Osteoblast (primary cell): ENCODE data around the gene VWA2. TPM values are rescaled to one million over a fixed set of nuclear protein-coding genes. Genes with fewer than 3 reads are reported as not detected.

Experiments used
- DNase-seq: peaks from one replicate; pipeline ENCODE4 v3.0.0; 2011; ENCODE audit warnings: low spot score, mixed read lengths; ENCODE audit not compliant: insufficient read length; ENCODE audit errors: missing footprints
- H2AFZ ChIP-seq: 2 replicates; pipeline ENCODE4 v1.6.0; 2011; ENCODE audit warnings: mild to moderate bottlenecking, low read length
- H3K27ac ChIP-seq: 2 replicates; pipeline ENCODE4 v1.5.1; 2011; ENCODE audit warnings: mild to moderate bottlenecking, low read depth, low read length, moderate library complexity
- H3K27me3 ChIP-seq: 2 replicates; pipeline ENCODE4 v1.6.0; 2012; ENCODE audit warnings: mild to moderate bottlenecking, control low read depth, inconsistent platforms, low read length, moderate library complexity; ENCODE audit not compliant: insufficient read depth
- H3K36me3 ChIP-seq: 2 replicates; pipeline ENCODE4 v1.5.1; 2011; ENCODE audit warnings: mild to moderate bottlenecking, low read length, control low read depth, moderate library complexity; ENCODE audit not compliant: insufficient read depth
- H3K4me1 ChIP-seq: 2 replicates; pipeline ENCODE4 v1.5.1; 2011; ENCODE audit warnings: mild to moderate bottlenecking, low read length, control low read depth, moderate library complexity; ENCODE audit not compliant: insufficient read depth
- H3K4me2 ChIP-seq: 2 replicates; pipeline ENCODE4 v1.6.0; 2011; ENCODE audit warnings: mild to moderate bottlenecking, low read length; ENCODE audit not compliant: insufficient read depth
- H3K4me3 ChIP-seq: fragments of 200-600 bp; sonication (generic); 3 replicates; pipeline ENCODE4 v1.5.1; 2012; ENCODE audit warnings: mild to moderate bottlenecking, low read length, inconsistent platforms; ENCODE audit not compliant: insufficient read depth
- H3K79me2 ChIP-seq: 2 replicates; pipeline ENCODE4 v1.6.0; 2012; ENCODE audit warnings: mild to moderate bottlenecking, low read length, control low read depth, inconsistent platforms; ENCODE audit not compliant: insufficient read depth
- H3K9me3 ChIP-seq: 2 replicates; pipeline ENCODE4 v1.5.1; 2011; ENCODE audit warnings: low read depth, low read length, control low read depth
- H4K20me1 ChIP-seq: 2 replicates; pipeline ENCODE4 v1.6.0; 2012; ENCODE audit warnings: mild to moderate bottlenecking, low read length, control low read depth; ENCODE audit not compliant: insufficient read depth
- CTCF ChIP-seq: IDR thresholded peaks from 2 replicates; pipeline ENCODE4 v1.5.1; 2011; ENCODE audit warnings: mild to moderate bottlenecking, low read depth, low read length, moderate library complexity; ENCODE audit errors: extremely low read depth
- total RNA-seq: library from RNA; depleted of rRNA; stranded (reverse); fragments of >200 nt; gene quantifications from 2 replicates; pipeline ENCODE4 v1.2.3, GENCODE V29; 2012

VWA2 gene
- total RNA-seq, 1 donor = under 0.01 TPM

DNA sequence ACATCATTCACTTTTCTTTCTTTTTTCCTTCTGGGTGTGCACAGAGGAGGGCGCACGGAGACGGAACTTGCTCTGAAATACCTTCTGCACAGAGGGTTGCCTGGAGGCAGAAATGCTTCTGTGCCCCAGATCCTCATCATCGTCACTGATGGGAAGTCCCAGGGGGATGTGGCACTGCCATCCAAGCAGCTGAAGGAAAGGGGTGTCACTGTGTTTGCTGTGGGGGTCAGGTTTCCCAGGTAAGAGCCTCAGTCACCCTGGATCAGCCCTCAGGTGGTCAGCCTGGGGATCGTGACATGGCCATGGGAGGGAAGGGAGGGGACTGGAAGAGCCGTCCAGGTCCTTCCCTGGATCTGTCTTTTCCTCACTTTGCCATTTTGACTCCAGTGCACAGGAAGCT, 33.6 kb downstream of the VWA2 start:
- DNase-seq = no peak
- no peak overlapping the region for H2AFZ ChIP-seq

DNA sequence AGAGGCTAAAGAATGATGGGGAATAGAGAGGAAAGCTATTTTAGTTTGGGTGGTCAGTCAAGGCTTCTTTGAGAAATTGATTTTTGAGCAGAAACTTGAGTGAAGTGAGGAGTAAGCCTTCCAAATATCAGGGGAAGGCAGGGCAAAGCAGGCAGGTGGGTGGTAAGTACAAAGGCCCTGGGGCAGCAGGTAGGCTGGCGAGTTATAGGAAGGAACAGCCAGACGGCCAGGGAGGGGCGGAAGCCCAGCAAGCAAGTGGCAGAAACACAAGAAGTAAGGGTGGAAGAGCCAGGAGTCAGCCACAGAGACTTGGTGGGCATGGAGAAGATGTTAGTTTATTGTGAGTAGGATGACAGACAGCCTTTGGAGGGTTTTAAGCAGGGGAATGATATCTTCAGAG, 34.9 kb downstream of the VWA2 start:
- Histone ChIP-seq H3K4me3 (no peak overlapping the region), H3K27ac (no peak overlapping the region), H3K9me3 (no peaks in the 10 kb centered on the region), H4K20me1 (no peaks in the 10 kb centered on the region), H3K4me2 (no peak overlapping the region), H3K36me3 (no peaks in the 10 kb centered on the region), H3K79me2 (no peaks in the 10 kb centered on the region), H3K27me3 (peaks cover 35% of the 10 kb centered on the region), H2AFZ (no peak overlapping the region), H3K4me1 (peaks cover 6% of the 10 kb centered on the region)
- DNase-seq = no peak
- TF ChIP-seq CTCF = no peak

More for the DNA sequence above, 33.6 kb downstream of the VWA2 start:
- no peaks in the 10 kb centered on the region for H3K36me3 ChIP-seq
- no peak overlapping the region for H3K4me3 ChIP-seq
- H3K27ac ChIP-seq = no peak overlapping the region
- no peak for TF ChIP-seq CTCF
- H3K9me3 ChIP-seq = no peaks in the 10 kb centered on the region
- H3K4me2 ChIP-seq = no peak overlapping the region
- H3K4me1 ChIP-seq = peaks cover 6% of the 10 kb centered on the region
- no peaks in the 10 kb centered on the region for H4K20me1 ChIP-seq
- peaks cover 39% of the 10 kb centered on the region for H3K27me3 ChIP-seq
- no peaks in the 10 kb centered on the region for H3K79me2 ChIP-seq

- H3K79me2 ChIP-seq = no peaks in the 10 kb centered on the region
- no peaks in the 10 kb centered on the region for H3K36me3 ChIP-seq
Observed at GRCh38 chr10:114274616-114275453, 35.8 kb downstream of the VWA2 start.

More at GRCh38 chr10:114274616-114275453, 35.8 kb downstream of the VWA2 start:
- no peaks in the 10 kb centered on the region for H4K20me1 ChIP-seq
- DNase-seq = no peak
- H2AFZ ChIP-seq = no peak overlapping the region
- peaks cover 6% of the 10 kb centered on the region for H3K4me1 ChIP-seq
- no peaks in the 10 kb centered on the region for H3K9me3 ChIP-seq
- H3K4me3 ChIP-seq = no peak overlapping the region
- H3K27me3 ChIP-seq = peaks cover 30% of the 10 kb centered on the region
- H3K4me2 ChIP-seq = no peak overlapping the region
- no peak for TF ChIP-seq CTCF
- no peak overlapping the region for H3K27ac ChIP-seq
